Ovary (tissue), 3 donors: ENCODE measurements around the gene FTO.

Experiments used
- CTCF ChIP-seq, 3 donors: fragments of 450-650 bp in 2 of 3; fragments of 200-600 bp in 1 of 3; IDR thresholded peaks; one replicate each; pipeline versions ENCODE4 v1.5.1 to v1.8.0; 2016 to 2022; ENCODE audit warnings: antibody characterized with exemption in 3 of 3, mild to moderate bottlenecking in 1 of 3
- POLR2A ChIP-seq: fragments of 450-650 bp; IDR thresholded peaks from one replicate; pipeline ENCODE4 v1.6.1; 2017; ENCODE audit warnings: antibody characterized with exemption, mild to moderate bottlenecking, moderate library complexity
- donor health status: DM: no; HTN: no; CAD: no.

DNA sequence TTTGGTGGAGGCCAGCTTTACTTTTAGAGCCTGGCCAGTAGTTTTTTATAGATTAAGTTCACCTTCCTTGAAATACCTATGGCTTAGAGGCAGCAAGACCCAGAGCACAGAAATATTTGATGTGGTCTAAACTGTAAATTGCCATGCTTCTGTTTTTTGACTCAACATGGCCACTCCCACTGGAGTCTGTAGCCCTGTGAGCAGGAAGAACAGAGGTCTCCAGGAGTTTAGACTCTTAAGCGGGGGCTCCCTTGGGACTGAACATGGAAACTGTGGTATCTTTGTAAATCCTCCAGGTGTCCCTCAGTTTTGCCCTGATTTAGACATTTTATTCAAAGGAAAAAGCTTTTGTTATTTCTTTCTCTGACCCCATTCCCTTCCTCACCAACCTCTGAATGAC, 145.6 kb downstream of the FTO start:
- TF ChIP-seq POLR2A, result no peak
- no peak for TF ChIP-seq CTCF (IDR thresholded peaks at IDR 0.05)
